Muscle layer of colon (tissue), 2 donors: Measurements from ENCODE around the gene APPL2.

Experiments used
- H3K27ac ChIP-seq: one replicate; pipeline ENCODE4 v1.7.0; 2013; ENCODE audit warnings: low read depth, mild to moderate bottlenecking, low read length, moderate library complexity
- H3K27me3 ChIP-seq, 2 donors: one replicate each; pipeline ENCODE4 v1.7.0; 2013; ENCODE audit warnings: low read length in 2 of 2, mild to moderate bottlenecking in 2 of 2; ENCODE audit not compliant: insufficient read depth in 2 of 2, control insufficient read depth in 1 of 2
- H3K36me3 ChIP-seq: one replicate; pipeline ENCODE4 v1.7.0; 2013; ENCODE audit warnings: mild to moderate bottlenecking, low read length; ENCODE audit not compliant: insufficient read depth
- H3K4me1 ChIP-seq: one replicate; pipeline ENCODE4 v1.7.0; 2013; ENCODE audit warnings: mild to moderate bottlenecking, low read length; ENCODE audit not compliant: insufficient read depth
- H3K4me3 ChIP-seq, 2 donors: one replicate each; pipeline ENCODE4 v1.7.0; 2013; ENCODE audit warnings: low read length in 2 of 2, low read depth in 1 of 2, mild to moderate bottlenecking in 1 of 2, moderate library complexity in 1 of 2
- H3K9ac ChIP-seq: one replicate; pipeline ENCODE4 v1.7.0; 2013; ENCODE audit warnings: low read length
- H3K9me3 ChIP-seq: one replicate; pipeline ENCODE4 v1.7.0; 2013; ENCODE audit warnings: mild to moderate bottlenecking, low read length
- donor health status: abdominal sarcoma.
- donor health status: Adenocarcinoma of cecum.

Gene APPL2

DNA sequence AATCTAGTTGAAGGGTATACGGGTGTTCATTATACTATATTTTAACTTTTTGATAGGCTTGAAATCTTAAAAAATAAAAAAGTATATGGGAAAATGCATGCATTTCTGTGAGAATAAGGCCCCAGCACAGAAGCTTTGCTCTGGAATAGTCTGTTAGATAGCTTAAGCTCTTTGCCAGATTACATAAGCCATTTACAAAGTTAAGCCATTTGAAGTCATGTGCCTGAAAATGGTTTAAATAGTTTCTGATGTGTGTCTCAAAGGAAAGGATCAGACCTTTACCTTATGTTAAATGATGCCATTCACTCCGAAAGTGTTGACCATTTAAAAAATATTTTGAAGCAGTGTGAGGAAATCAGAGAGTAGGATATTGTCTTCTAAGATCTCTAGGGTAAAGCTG lies 77.1 kb downstream of the APPL2 start:
- H3K36me3 ChIP-seq = peaks cover 52% of the 10 kb centered on the region
- no peak overlapping the region for H3K9ac ChIP-seq
- peaks cover 8% of the 10 kb centered on the region for H3K4me1 ChIP-seq
- H3K4me3 ChIP-seq = no peak overlapping the region
- H3K27ac ChIP-seq = no peak overlapping the region
- no peaks in the 10 kb centered on the region for H3K9me3 ChIP-seq
- no peaks in the 10 kb centered on the region for H3K27me3 ChIP-seq

DNA sequence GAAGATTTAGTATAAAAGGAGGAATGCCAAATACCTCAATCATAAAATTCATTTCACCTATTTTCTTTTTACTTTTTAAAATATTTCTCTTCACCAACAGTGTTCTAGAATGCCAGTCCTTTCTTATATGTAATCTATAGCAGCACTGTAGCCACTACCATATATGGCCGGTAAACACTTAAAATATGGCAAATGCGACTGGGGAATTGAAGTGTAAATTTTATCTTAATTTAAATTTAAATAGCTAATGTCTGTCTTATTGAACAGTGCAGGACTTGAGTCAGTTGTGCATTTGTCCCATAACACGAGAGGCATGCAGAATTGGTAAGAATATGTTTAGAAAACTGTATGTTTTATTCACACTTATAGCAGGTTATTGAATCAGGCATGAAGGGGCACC lies 78.4 kb downstream of the APPL2 start:
- Histone ChIP-seq H3K4me1 (peaks cover 8% of the 10 kb centered on the region), H3K36me3 (peaks cover 52% of the 10 kb centered on the region), H3K9me3 (no peaks in the 10 kb centered on the region), H3K27ac (no peak overlapping the region), H3K4me3 (no peak overlapping the region), H3K27me3 (no peaks in the 10 kb centered on the region), H3K9ac (no peak overlapping the region)

DNA sequence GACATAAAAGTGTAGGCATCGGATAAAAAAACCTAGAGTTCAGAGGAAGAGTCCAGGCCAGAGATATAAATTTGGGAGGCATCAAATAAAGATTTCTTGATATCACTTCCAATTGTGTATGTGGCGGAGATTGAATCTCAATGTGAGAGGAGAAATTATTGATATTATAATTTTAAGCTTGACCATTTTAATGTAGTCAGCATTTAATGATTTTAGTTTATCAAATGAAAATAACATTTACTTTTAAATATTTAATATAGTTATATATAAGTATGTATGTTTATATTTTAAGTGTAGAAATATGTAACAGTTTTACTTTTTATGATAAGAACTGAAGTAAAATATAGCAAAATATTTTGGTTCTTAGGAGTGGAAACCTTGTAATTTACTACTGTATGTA lies 79.7 kb downstream of the APPL2 start:
- H3K9ac ChIP-seq = no peak overlapping the region
- H3K9me3 ChIP-seq = no peaks in the 10 kb centered on the region
- peaks cover 58% of the 10 kb centered on the region for H3K36me3 ChIP-seq
- no peaks in the 10 kb centered on the region for H3K4me1 ChIP-seq
- no peak overlapping the region for H3K27ac ChIP-seq
- H3K4me3 ChIP-seq = no peak overlapping the region
- H3K27me3 ChIP-seq = no peaks in the 10 kb centered on the region

DNA sequence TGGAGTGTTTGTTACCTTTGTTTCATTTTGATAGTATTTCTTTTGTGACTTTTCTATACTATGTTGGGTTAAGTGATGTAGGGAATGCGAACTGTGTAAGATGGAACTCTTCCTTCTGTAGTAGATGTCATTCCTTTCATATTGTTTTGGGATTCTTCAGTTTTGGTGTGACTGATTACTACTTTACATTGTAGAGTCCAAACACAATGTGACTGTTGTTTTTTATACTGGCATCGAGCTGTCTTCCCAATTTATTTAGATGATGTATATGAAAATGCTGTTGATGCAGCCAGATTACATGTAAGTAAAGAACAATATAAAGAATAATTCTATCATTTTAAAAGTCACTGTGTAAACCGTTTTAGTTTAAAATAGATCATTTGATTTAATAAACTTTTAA lies 93.7 kb downstream of the APPL2 start:
- no peak overlapping the region for H3K4me3 ChIP-seq
- H3K9ac ChIP-seq = no peak overlapping the region
- no peaks in the 10 kb centered on the region for H3K27me3 ChIP-seq
- H3K9me3 ChIP-seq = no peaks in the 10 kb centered on the region
- H3K36me3 ChIP-seq = peaks cover 36% of the 10 kb centered on the region
- H3K27ac ChIP-seq = no peak overlapping the region
- no peaks in the 10 kb centered on the region for H3K4me1 ChIP-seq

DNA sequence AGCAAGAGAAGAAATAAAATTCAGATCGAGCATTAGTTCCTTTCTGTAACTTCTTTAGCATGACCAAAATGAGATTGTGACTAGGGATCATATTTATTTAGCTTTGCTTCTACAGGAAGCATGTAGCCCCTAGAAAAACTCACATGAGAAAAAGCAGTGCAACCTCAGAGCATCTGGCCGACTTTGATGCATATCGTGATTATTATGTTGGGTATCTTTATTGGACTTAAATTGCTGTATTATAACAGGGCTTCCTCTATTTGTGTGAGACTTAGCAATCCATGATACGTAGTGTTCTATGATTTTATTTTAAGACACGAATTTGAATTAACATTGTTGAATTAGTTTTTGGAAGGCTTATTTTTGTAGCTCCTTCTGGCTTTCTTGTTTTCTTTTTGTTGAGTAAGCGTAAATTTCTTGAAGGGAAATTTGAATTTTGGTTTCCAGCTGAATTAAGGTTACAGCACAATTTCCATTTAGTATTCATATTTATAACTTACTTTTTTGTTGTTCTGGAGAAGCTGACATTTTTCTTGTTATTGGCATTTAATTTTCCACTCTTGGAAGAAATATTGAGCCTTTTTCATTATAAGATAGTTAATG lies 94.6 kb downstream of the APPL2 start:
- H3K36me3 ChIP-seq = peaks cover 45% of the 10 kb centered on the region
- H3K27ac ChIP-seq = no peak overlapping the region
- H3K27me3 ChIP-seq = no peaks in the 10 kb centered on the region
- no peaks in the 10 kb centered on the region for H3K9me3 ChIP-seq
- no peak overlapping the region for H3K9ac ChIP-seq
- no peaks in the 10 kb centered on the region for H3K4me1 ChIP-seq
- no peak overlapping the region for H3K4me3 ChIP-seq

DNA sequence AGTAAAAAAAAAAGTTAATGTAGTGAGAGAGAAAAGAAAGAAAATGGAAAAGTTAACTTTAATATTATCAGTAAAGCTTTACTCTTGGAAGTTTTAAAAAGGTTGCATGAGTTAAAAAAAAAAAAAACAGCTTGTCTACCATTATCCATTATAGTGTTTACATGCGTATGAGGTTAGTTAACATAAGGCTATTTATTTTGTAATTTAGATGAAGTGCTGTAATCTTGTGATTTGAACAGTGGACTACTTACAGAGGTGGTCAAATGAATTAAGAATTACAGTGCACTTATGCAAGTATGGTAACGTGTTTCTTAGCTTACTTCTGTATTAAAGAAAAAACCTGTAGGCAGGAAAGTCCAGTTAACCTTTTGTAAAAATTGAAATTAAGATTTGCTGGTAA lies 97.7 kb downstream of the APPL2 start:
- no peaks in the 10 kb centered on the region for H3K27me3 ChIP-seq
- no peaks in the 10 kb centered on the region for H3K9me3 ChIP-seq
- no peak overlapping the region for H3K9ac ChIP-seq
- no peak overlapping the region for H3K27ac ChIP-seq
- H3K4me3 ChIP-seq = no peak overlapping the region
- H3K4me1 ChIP-seq = no peaks in the 10 kb centered on the region
- peaks cover 61% of the 10 kb centered on the region for H3K36me3 ChIP-seq
